GM06990 (cell line): Measurements from ENCODE around the gene ARHGAP20.

Experiments
- DNase-seq: peaks from one replicate; pipeline ENCODE4 v3.0.0-alpha.2; 2011; ENCODE audit not compliant: insufficient read length; ENCODE audit errors: extremely low read depth
- H3K27me3 ChIP-seq: replicated peaks from 2 replicates; pipeline ENCODE4 v1.6.0; 2011; ENCODE audit warnings: low read length; ENCODE audit not compliant: control insufficient read depth, insufficient read depth
- H3K36me3 ChIP-seq: 2 replicates; pipeline ENCODE4 v1.5.1; 2011; ENCODE audit warnings: low read length; ENCODE audit not compliant: control insufficient read depth, insufficient read depth
- H3K4me3 ChIP-seq: replicated peaks from 2 replicates; pipeline ENCODE4 v1.5.1; 2011; ENCODE audit warnings: low read depth, mild to moderate bottlenecking, control low read depth, low read length
- TF ChIP-seq, protein P1 (sequence below): IDR thresholded peaks from 2 replicates; pipeline ENCODE4 v1.5.1; 2011; ENCODE audit warnings: low read length, control low read depth, mild to moderate bottlenecking, inconsistent platforms; ENCODE audit not compliant: insufficient read depth, poor library complexity, severe bottlenecking

The ARHGAP20 gene

DNA sequence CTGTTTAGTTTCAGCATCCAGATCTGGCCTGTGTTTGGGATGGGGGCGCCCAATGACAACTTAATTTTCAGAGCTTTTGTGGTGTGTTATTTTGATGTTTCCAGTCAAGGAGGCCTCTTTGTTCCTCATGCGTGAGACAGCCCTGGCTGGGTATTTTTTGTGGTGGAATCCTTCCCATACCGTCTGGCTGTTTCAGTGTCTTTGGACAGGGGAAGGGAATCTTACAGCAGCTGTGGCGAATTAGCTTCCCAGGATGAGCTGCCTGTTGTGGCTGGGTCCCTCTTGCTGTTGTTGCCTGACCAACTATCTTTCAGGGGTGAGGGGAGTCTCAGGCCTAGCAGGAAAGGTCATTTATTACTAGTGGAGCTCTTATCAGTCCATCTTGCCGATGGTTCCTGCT is 138.8 kb downstream of the ARHGAP20 start:
- TF ChIP-seq, protein P1, sequence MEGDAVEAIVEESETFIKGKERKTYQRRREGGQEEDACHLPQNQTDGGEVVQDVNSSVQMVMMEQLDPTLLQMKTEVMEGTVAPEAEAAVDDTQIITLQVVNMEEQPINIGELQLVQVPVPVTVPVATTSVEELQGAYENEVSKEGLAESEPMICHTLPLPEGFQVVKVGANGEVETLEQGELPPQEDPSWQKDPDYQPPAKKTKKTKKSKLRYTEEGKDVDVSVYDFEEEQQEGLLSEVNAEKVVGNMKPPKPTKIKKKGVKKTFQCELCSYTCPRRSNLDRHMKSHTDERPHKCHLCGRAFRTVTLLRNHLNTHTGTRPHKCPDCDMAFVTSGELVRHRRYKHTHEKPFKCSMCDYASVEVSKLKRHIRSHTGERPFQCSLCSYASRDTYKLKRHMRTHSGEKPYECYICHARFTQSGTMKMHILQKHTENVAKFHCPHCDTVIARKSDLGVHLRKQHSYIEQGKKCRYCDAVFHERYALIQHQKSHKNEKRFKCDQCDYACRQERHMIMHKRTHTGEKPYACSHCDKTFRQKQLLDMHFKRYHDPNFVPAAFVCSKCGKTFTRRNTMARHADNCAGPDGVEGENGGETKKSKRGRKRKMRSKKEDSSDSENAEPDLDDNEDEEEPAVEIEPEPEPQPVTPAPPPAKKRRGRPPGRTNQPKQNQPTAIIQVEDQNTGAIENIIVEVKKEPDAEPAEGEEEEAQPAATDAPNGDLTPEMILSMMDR, result no peak
- Histone ChIP-seq H3K27me3 (no peaks in the 10 kb centered on the region; the same call in 1 of the 2 replicates), H3K36me3 (no peaks in the 10 kb centered on the region), H3K4me3 (no peak overlapping the region)
- DNase-seq, result no peak

DNA sequence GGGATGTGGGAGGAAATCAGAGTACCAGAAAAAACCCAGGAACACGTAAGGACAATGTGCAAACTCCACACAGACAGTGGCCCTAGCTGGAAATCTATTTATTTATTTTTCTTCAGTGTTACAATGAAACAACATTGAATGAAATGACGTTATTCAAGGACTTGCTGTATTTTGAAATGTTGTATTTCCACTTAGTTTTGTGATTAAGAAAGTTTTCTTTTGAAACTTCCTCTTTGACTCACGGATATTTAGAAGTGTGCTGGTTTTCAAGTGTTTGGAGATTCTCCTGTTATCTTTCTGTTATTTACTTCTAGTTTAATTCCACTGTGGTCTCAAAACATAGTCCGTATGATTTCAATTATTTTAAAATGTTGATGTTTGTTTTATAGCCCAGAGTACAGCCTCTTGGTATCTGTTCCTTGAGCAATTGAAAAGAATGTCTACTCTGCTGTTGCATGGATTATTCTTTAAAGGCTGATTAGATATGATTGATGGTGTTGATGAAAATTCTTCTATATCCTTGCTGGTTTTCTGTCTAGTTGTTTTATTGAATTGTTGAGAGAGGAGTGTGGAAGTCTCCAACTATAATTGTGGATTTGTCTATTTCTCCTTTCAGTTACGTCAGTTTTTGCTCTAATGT is 141.0 kb downstream of the ARHGAP20 start:
- Histone ChIP-seq H3K27me3 (no peaks in the 10 kb centered on the region), H3K36me3 (no peaks in the 10 kb centered on the region), H3K4me3 (no peak overlapping the region)
- TF ChIP-seq, protein P1, result no peak
- no peak for DNase-seq

DNA sequence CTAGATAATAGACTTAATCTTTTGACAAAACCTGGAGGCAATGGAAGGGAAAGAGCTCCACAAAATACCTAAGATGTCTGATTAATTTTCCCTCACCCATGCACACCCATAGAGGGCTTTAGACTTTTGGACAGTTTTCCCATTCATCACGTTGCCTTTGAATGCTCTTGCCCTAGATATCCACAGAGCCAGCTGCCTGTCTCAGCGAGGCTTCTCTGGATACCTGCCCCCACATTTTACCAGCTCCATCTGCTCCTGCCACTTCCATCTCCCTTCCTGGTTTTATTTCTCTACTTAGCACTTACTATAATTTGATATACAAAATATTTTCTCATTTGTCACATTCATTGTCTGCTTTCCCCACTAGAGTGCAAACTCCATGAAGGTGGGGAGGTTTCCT is 145.7 kb downstream of the ARHGAP20 start:
- Histone ChIP-seq H3K4me3 (no peak overlapping the region), H3K27me3 (no peaks in the 10 kb centered on the region), H3K36me3 (no peaks in the 10 kb centered on the region)
- TF ChIP-seq, protein P1, result no peak
- no peak for DNase-seq

DNA sequence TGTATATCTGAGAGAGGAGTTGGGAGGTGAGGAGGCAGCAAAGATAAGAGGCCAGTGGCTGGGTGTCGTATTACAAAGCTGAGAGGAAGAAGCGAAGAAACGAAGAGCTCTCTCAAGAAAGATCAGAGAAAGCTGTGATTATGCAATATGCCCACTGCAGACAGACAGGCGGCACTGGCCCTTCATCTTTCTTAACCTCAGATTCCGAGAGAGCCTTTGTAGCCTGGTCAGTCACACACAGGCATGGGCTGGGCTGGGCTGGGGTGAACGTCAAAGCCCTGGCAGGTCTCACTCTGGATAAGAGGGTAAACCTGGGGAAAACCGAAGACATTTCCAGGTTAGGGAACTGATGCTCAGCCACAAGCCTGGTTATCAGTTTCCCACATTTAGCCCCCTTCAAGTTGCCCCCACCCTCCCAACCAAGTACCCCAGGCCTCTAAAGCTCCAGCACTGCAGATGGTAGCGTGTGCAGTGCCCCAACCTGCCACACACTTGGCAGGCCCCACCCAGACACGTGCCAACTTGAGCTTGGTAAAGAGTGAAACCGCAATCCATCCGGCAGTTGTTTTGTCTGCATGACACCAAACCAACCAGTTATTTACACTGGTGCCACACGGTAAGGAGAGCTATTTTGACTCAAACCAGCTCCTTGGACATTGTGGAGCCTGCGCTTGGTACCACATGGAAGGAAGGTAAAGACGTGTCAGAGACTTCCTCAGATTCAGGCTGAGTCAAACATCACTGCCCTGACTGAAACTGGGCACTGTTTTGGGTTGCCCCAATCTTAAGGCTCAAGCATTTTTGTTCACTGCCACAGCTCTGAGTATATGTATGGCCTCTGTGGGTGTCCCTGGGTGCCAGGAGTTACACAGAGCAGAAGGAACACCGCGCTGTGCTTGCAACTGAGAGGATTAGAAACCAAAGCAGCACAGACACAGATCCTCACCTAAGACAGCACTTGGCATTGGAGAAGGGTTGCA is 146.6 kb downstream of the ARHGAP20 start:
- no peak overlapping the region for H3K4me3 ChIP-seq

DNA sequence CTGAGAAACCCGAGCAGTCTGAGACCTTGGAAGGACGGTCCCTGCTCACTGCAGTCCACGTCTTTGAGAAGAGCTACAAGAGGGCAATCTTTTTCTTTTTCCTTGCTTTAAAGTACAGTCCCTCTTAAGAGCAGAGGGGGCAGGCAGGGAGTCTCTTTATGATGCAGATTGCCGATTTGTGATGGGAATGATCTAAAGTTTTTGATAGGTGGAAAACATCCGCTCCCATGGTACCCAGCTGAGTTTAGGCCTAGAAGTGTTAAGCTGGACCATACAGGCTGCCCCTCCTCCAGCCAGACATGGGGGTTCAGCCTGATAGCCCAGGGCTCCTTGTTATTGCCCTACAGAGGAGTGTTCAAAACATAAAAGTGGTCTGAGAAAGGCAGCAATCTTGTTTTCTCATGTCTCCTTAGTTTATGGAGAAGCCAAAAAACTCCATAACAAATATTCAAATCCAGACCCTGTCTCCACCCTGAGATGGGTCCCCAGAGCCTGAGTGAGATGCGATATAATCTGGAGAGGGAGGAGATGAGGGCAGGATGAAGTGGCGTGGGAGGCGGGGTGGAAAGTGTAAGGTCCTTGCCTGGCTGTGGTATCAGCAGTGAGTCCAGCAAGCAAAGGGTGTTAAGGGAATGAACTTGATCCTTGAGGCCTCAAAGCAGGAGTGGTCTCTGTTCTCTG is 147.4 kb downstream of the ARHGAP20 start:
- DNase-seq, result no peak
- TF ChIP-seq, protein P1, result no peak
- no peak overlapping the region for H3K4me3 ChIP-seq
- H3K36me3 ChIP-seq, result no peaks in the 10 kb centered on the region
- no peaks in the 10 kb centered on the region for H3K27me3 ChIP-seq

More for the DNA sequence above, 146.6 kb downstream of the ARHGAP20 start:
- Histone ChIP-seq H3K36me3 (no peaks in the 10 kb centered on the region), H3K27me3 (no peaks in the 10 kb centered on the region)
- no peak for DNase-seq
- TF ChIP-seq, protein P1, result no peak
